IMR-90 (cell line): ENCODE measurements around the gene WBP11. TPM values are rescaled to one million over a fixed set of nuclear protein-coding genes. Genes with fewer than 3 reads are reported as not detected.

ENCODE experiments used
- ATAC-seq: fragments of 200-7000 bp; cut with Tn5 transposase; 2 replicates; pipeline ENCODE4 v1.9.1; 2020; ENCODE audit warnings: low read depth, mild to moderate bottlenecking, moderate library complexity
- BruUV-seq: library from RNA; stranded (reverse); fragments of 400-500 nt; replicated peaks from 2 replicates; lab custom pipeline; 2021; lab: Mats Ljungman, UMichigan
- CTCF ChIA-PET: fragments of 300-600 bp; formaldehyde crosslinking; extraction: SDS; loops from one replicate; lab custom pipeline; 2021; ENCODE audit warnings: antibody characterized with exemption; lab: Yijun Ruan, JAX
- POLR2A ChIA-PET: fragments of 300-600 bp; sonication (Branson Sonifier 250); formaldehyde crosslinking; loops from one replicate; lab custom pipeline; 2022; ENCODE audit warnings: antibody characterized with exemption; ENCODE audit not compliant: unreplicated experiment; lab: Charles Lee
- DNase-seq: peaks from one replicate; pipeline ENCODE4 v3.0.0; 2013
- H2AFZ ChIP-seq: replicated peaks from 2 replicates; pipeline ENCODE3; 2013; ENCODE audit warnings: low read length, mild to moderate bottlenecking; ENCODE audit not compliant: poor library complexity
- H2AK5ac ChIP-seq: 2 replicates; pipeline ENCODE4 v1.6.1; 2013; ENCODE audit warnings: low read depth, low read length, inconsistent platforms
- H2AK9ac ChIP-seq: replicated peaks from 2 replicates; pipeline ENCODE3; 2013; ENCODE audit warnings: mild to moderate bottlenecking, low read depth, low read length, moderate library complexity; ENCODE audit not compliant: poor library complexity
- H2BK120ac ChIP-seq: 2 replicates; pipeline ENCODE4 v1.6.1; 2013; ENCODE audit warnings: low read depth, low read length, inconsistent platforms
- H2BK15ac ChIP-seq: 3 replicates; pipeline ENCODE4 v1.6.1; 2013; ENCODE audit warnings: low read depth, low read length, inconsistent platforms
- H2BK20ac ChIP-seq: 2 replicates; pipeline ENCODE4 v1.6.1; 2013; ENCODE audit warnings: low read depth, mild to moderate bottlenecking, inconsistent platforms, low read length, moderate library complexity
- H2BK5ac ChIP-seq: 2 replicates; pipeline ENCODE4 v1.6.1; 2013; ENCODE audit warnings: mild to moderate bottlenecking, low read depth, low read length, inconsistent platforms; ENCODE audit not compliant: poor library complexity, severe bottlenecking
- H3K14ac ChIP-seq: replicated peaks from 2 replicates; pipeline ENCODE4 v1.6.1; 2013; ENCODE audit warnings: low read depth, low read length, inconsistent platforms
- H3K18ac ChIP-seq: 2 replicates; pipeline ENCODE4 v1.6.1; 2013; ENCODE audit warnings: low read depth, low read length, control low read depth
- H3K23ac ChIP-seq: 2 replicates; pipeline ENCODE4 v1.6.1; 2013; ENCODE audit warnings: low read depth, low read length, inconsistent platforms
- H3K27ac ChIP-seq: 2 replicates; pipeline ENCODE4 v1.5.1; 2013; ENCODE audit warnings: mild to moderate bottlenecking, control low read depth, low read length; ENCODE audit not compliant: insufficient read depth
- H3K27me3 ChIP-seq: 2 replicates; pipeline ENCODE4 v1.6.1; 2013; ENCODE audit warnings: low read length; ENCODE audit not compliant: control insufficient read depth, insufficient read depth
- H3K36me3 ChIP-seq: 2 replicates; pipeline ENCODE4 v1.6.1; 2013; ENCODE audit warnings: low read length, mixed read lengths; ENCODE audit not compliant: control insufficient read depth, insufficient read depth
- H3K4ac ChIP-seq: 2 replicates; pipeline ENCODE4 v1.6.1; 2013; ENCODE audit warnings: low read depth, low read length, inconsistent platforms
- H3K4me1 ChIP-seq: 2 replicates; pipeline ENCODE4 v1.6.1; 2013; ENCODE audit warnings: low read length, mixed read lengths; ENCODE audit not compliant: control insufficient read depth, insufficient read depth
- H3K4me2 ChIP-seq: 2 replicates; pipeline ENCODE4 v1.6.1; 2013; ENCODE audit warnings: low read depth, mild to moderate bottlenecking, control low read depth, low read length, moderate library complexity
- H3K4me3 ChIP-seq: 2 replicates; pipeline ENCODE4 v1.5.1; 2013; ENCODE audit warnings: low read depth, mild to moderate bottlenecking, control low read depth, low read length, moderate library complexity; ENCODE audit not compliant: insufficient read depth
- H3K56ac ChIP-seq: 2 replicates; pipeline ENCODE4 v1.6.1; 2013; ENCODE audit warnings: low read length, inconsistent platforms; ENCODE audit not compliant: insufficient read depth; ENCODE audit errors: extremely low read depth
- H3K79me1 ChIP-seq, 2 experiments: 2 replicates each; pipeline ENCODE4 v1.6.1; 2013; ENCODE audit warnings: low read length in 2 of 2, inconsistent platforms in 1 of 2, low read depth in 1 of 2
- H3K9ac ChIP-seq: 2 replicates; pipeline ENCODE4 v1.6.1; 2013; ENCODE audit warnings: low read depth, low read length, control low read depth
- H3K9me1 ChIP-seq: 2 replicates; pipeline ENCODE4 v1.6.1; 2013; ENCODE audit warnings: low read length, inconsistent platforms; ENCODE audit not compliant: insufficient read depth
- H3K9me3 ChIP-seq: 2 replicates; pipeline ENCODE4 v1.6.1; 2013; ENCODE audit warnings: low read length; ENCODE audit not compliant: control insufficient read depth, insufficient read depth
- H4K20me1 ChIP-seq: 2 replicates; pipeline ENCODE4 v1.6.1; 2013; ENCODE audit warnings: low read length, inconsistent platforms; ENCODE audit not compliant: insufficient read depth
- H4K5ac ChIP-seq: 2 replicates; pipeline ENCODE4 v1.6.1; 2013; ENCODE audit warnings: mild to moderate bottlenecking, low read depth, low read length, control low read depth
- H4K8ac ChIP-seq, 2 experiments: 2 replicates each; pipeline ENCODE4 v1.6.1; 2013; ENCODE audit warnings: low read depth in 2 of 2, low read length in 2 of 2, control low read depth in 1 of 2, inconsistent platforms in 1 of 2
- H4K91ac ChIP-seq: 2 replicates; pipeline ENCODE4 v1.6.1; 2013; ENCODE audit warnings: low read depth, low read length, inconsistent platforms; ENCODE audit not compliant: insufficient read depth
- CEBPB ChIP-seq: IDR thresholded peaks from 2 replicates; pipeline ENCODE4 v1.6.1; 2012; ENCODE audit warnings: low read depth, low read length, improper control_type of control experiment
- CTCF ChIP-seq: conservative IDR thresholded peaks from 2 replicates; pipeline ENCODE4 v1.5.1; 2012; ENCODE audit warnings: mild to moderate bottlenecking, low read depth, low read length, improper control_type of control experiment
- ELK1 ChIP-seq: fragments of 150-350 bp; IDR thresholded peaks from 2 replicates; pipeline ENCODE4 v1.6.1; 2016; ENCODE audit warnings: low read depth, mild to moderate bottlenecking, low read length, moderate library complexity, borderline replicate concordance
- FOS ChIP-seq: fragments of 150-350 bp; IDR thresholded peaks from 2 replicates; pipeline ENCODE4 v1.6.1; 2016; ENCODE audit warnings: low read depth, low read length
- MAFK ChIP-seq: IDR thresholded peaks from 2 replicates; pipeline ENCODE4 v1.6.1; 2012; ENCODE audit warnings: low read depth, low read length, improper control_type of control experiment
- MAZ ChIP-seq: IDR thresholded peaks from 2 replicates; pipeline ENCODE4 v1.6.1; 2012; ENCODE audit warnings: low read depth, mild to moderate bottlenecking, low read length, improper control_type of control experiment, moderate library complexity, borderline replicate concordance
- MXI1 ChIP-seq: IDR thresholded peaks from 2 replicates; pipeline ENCODE4 v1.6.1; 2012; ENCODE audit warnings: low read depth, mild to moderate bottlenecking, low read length, moderate library complexity, borderline replicate concordance
- RAD21 ChIP-seq: IDR thresholded peaks from 2 replicates; pipeline ENCODE4 v1.6.1; 2012; ENCODE audit warnings: low read length, improper control_type of control experiment
- RFX5 ChIP-seq: IDR thresholded peaks from 2 replicates; pipeline ENCODE4 v1.8.0; 2012; ENCODE audit warnings: low read depth, mild to moderate bottlenecking, low read length, moderate library complexity
- USF2 ChIP-seq: fragments of 150-350 bp; IDR thresholded peaks from 2 replicates; pipeline ENCODE4 v1.6.1; 2017; ENCODE audit warnings: mild to moderate bottlenecking, antibody characterized with exemption, low read length, low read depth
- WGBS, 2 experiments: methylation state at CpG; one replicate each; pipeline versions ENCODE4 v1.1.5 to v1.1.7; 2013; ENCODE audit warnings: missing lambda C conversion rate in 2 of 2; ENCODE audit not compliant: insufficient read length in 1 of 2; ENCODE audit errors: extremely low coverage in 2 of 2; 5-methylcytosine and 5-hydroxymethylcytosine counted together
- dilution Hi-C: fragments of 300-500 bp; cut with HindIII; formaldehyde crosslinking; loops from one replicate; pipeline ENCODE4 v1.14.3; 2018; ENCODE audit warnings: low sequenced_read_pairs; ENCODE audit not compliant: unreplicated experiment
- in situ Hi-C: fragments of 300-500 bp; cut with MboI; formaldehyde crosslinking; loops from 3 replicates; pipeline ENCODE4 v1.14.3; 2019; ENCODE audit warnings: low sequenced_read_pairs, inconsistent platforms, mixed read lengths
- intact Hi-C: fragments of 100-400 bp; cut with micrococcal nuclease; formaldehyde crosslinking; loops from 2 replicates; pipeline ENCODE4 v1.10.0; 2022
- polyA plus RNA-seq, 3 experiments: library from polyadenylated mRNA; depleted of rRNA; stranded (reverse); fragments of >200 nt; gene quantifications; 2 replicates each; pipeline ENCODE4 v1.2.3, GENCODE V29; 2012; ENCODE audit warnings: low replicate concordance in 1 of 3
- total RNA-seq: library from RNA; depleted of rRNA; stranded (reverse); fragments of >200 nt; gene quantifications from 2 replicates; pipeline ENCODE4 v1.2.3, GENCODE V29; 2012

WBP11 gene
- total and polyA plus RNA-seq, 2 of the 4 experiments (the other 2 are of a cell fraction) = 2.5 to 18.3 TPM

- H3K9me3 ChIP-seq = no peaks in the 10 kb centered on the region
- H3K9me1 ChIP-seq = no peaks in the 10 kb centered on the region; the same call in 1 of the 2 replicates
- CTCF ChIA-PET = no interaction called here
- H3K4me3 ChIP-seq = no peak overlapping the region
- POLR2A ChIA-PET = no interaction called here
- H3K14ac ChIP-seq = no peak overlapping the region
- H3K18ac ChIP-seq = no peak overlapping the region
- no peaks in the 10 kb centered on the region for H3K79me1 ChIP-seq
- H3K4ac ChIP-seq = no peak overlapping the region
- H2BK5ac ChIP-seq = no peak overlapping the region
- H3K23ac ChIP-seq = no peak overlapping the region
- no peaks in the 10 kb centered on the region for H4K20me1 ChIP-seq
- BruUV-seq = no TSS peak
- no peak overlapping the region for H2BK20ac ChIP-seq
- H2BK120ac ChIP-seq = no peak overlapping the region
- no peak for ATAC-seq
- H2AK9ac ChIP-seq = no peak overlapping the region
- H3K36me3 ChIP-seq = no peaks in the 10 kb centered on the region
- dilution Hi-C loops = no loop called here
- no peak overlapping the region for H2AFZ ChIP-seq
- no peak overlapping the region for H2BK15ac ChIP-seq
- H2AK5ac ChIP-seq = no peak overlapping the region
- intact Hi-C loops = no loop called here
- no peak for TF ChIP-seq FOS
- TF ChIP-seq CEBPB = no peak
- no peak for TF ChIP-seq ELK1
- no peak for TF ChIP-seq MAFK
- TF ChIP-seq RAD21 = no peak
- no peak for TF ChIP-seq MAZ
- no peak for TF ChIP-seq CTCF
- no peak for TF ChIP-seq RFX5
- no peak for TF ChIP-seq USF2
- TF ChIP-seq MXI1 = no peak
- H3K56ac ChIP-seq = no peak overlapping the region
- no peaks in the 10 kb centered on the region for H3K27me3 ChIP-seq
- H4K5ac ChIP-seq = no peak overlapping the region
- in situ Hi-C loops = no loop called here
- H3K9ac ChIP-seq = no peak overlapping the region
- peaks cover 2% of the 10 kb centered on the region; the same call in 1 of the 2 replicates for H3K4me1 ChIP-seq
- H3K27ac ChIP-seq = no peak overlapping the region
- DNase-seq = no peak
- no peak overlapping the region for H3K4me2 ChIP-seq
- no peak overlapping the region for H4K8ac ChIP-seq
- H4K91ac ChIP-seq = no peak overlapping the region
- no CpG with 5 or more reads among the region's 1 CpG for WGBS, 2 experiments
These were observed 47.8 kb upstream of the WBP11 start for GRCh38 chr12:14850929-14851663.
